Daoy (cell line): ENCODE results near the gene SLC22A13. TPM values are rescaled to one million over a fixed set of nuclear protein-coding genes. Genes with fewer than 3 reads are reported as not detected.
"Not testable (repeated sequence)": the region's sequence is repeated elsewhere in the genome, so short reads cannot be mapped to it uniquely, and the experiment has no call there.

Source experiments
- DNase-seq: peaks from one replicate; pipeline ENCODE4 v3.0.0-alpha.2; 2015; ENCODE audit warnings: low read depth
- total RNA-seq: library from RNA; depleted of rRNA; stranded (reverse); fragments of >200 nt; shearing (Covaris generic); gene quantifications from 2 replicates; pipeline ENCODE4 v1.2.3, GENCODE V29; 2014; rRNA removed

The SLC22A13 gene, protein sequence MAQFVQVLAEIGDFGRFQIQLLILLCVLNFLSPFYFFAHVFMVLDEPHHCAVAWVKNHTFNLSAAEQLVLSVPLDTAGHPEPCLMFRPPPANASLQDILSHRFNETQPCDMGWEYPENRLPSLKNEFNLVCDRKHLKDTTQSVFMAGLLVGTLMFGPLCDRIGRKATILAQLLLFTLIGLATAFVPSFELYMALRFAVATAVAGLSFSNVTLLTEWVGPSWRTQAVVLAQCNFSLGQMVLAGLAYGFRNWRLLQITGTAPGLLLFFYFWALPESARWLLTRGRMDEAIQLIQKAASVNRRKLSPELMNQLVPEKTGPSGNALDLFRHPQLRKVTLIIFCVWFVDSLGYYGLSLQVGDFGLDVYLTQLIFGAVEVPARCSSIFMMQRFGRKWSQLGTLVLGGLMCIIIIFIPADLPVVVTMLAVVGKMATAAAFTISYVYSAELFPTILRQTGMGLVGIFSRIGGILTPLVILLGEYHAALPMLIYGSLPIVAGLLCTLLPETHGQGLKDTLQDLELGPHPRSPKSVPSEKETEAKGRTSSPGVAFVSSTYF
- total RNA-seq = 0.91 TPM in 1 of 2 replicates, not detected in the other

DNA sequence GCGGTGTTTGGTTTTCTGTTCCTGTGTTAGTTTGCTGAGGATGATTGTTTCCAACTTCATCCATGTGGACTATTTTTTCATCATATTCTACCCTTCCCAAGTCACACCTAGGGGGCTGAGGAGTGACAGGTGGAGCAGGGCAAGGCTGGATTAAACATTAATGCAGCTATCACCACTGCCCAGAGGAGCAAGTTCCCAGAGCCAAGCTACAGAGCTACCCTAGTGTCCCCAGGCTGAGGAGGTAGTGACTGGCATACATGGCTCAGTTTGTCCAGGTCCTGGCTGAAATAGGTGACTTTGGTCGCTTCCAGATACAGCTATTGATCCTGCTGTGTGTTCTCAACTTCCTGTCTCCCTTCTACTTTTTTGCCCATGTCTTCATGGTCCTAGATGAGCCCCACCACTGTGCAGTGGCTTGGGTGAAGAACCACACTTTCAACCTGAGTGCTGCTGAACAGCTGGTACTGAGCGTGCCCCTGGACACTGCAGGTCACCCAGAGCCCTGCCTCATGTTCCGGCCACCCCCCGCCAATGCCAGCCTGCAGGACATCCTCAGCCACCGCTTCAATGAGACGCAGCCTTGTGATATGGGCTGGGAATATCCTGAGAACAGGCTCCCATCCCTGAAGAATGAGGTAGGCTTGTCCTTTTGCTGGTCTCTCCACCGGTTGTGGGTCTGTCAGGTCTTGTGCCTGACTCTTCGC, at the start of gene SLC22A13:
Gene SLC22A13, plus strand, starts transcription at position 209 of the 704 bp plus-strand sequence. Its CDS starts 49 bp downstream, at position 258.
- DNase-seq = no peak

GRCh38 chr3:38219609-38220197, 45.9 kb upstream of the SLC22A13 start:
- no peak for DNase-seq

GRCh38 chr3:38221005-38221404, 44.6 kb upstream of the SLC22A13 start:
- DNase-seq = no peak

GRCh38 chr3:38222032-38222634, 43.5 kb upstream of the SLC22A13 start:
- DNase-seq = no peak

GRCh38 chr3:38224357-38224756, 41.3 kb upstream of the SLC22A13 start:
- no peak for DNase-seq

GRCh38 chr3:38226273-38226672, 39.3 kb upstream of the SLC22A13 start:
- no peak for DNase-seq

DNA sequence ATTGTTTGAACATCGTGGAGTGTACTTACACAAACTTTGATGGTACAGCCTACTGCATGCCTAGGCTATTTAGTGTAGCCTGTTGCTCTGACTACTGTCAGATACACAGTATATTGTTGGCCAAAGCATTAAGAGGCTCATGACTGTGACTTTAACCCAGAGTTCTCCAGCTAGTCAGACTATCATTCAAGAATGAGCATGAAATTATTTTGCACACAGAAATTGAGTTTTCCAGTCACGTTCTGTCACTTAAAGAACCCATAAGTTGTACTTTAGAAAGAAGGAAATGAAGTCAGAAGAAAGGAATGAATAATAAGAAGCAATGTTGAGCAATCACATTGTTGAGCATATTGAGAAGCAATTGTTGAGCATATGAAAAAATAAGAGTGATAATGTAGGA, 37.6 kb upstream of the SLC22A13 start:
- DNase-seq = no peak

DNA sequence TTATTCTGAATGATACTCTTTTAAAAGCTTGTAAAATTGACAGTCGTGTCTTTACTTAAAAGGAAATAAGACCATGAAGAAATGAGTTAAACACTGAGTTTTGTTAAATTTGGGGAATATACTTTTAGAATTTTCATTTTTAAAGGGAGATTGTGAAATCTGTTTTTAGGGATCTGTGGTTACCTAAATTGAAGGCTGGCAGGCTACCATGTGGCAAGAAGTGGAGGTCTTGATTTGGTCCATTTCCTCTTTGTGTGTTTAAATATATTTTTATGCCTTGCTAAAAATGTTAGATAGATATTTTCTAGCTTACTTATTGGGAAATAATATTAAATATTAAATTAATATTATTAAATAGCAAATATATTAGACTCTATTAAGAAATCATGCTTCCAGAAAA, 36.6 kb upstream of the SLC22A13 start:
- DNase-seq = no peak

GRCh38 chr3:38232701-38233100, 32.9 kb upstream of the SLC22A13 start:
- no peak for DNase-seq

- no peak for DNase-seq
Observed at GRCh38 chr3:38235466-38235865, 30.1 kb upstream of the SLC22A13 start.

DNA sequence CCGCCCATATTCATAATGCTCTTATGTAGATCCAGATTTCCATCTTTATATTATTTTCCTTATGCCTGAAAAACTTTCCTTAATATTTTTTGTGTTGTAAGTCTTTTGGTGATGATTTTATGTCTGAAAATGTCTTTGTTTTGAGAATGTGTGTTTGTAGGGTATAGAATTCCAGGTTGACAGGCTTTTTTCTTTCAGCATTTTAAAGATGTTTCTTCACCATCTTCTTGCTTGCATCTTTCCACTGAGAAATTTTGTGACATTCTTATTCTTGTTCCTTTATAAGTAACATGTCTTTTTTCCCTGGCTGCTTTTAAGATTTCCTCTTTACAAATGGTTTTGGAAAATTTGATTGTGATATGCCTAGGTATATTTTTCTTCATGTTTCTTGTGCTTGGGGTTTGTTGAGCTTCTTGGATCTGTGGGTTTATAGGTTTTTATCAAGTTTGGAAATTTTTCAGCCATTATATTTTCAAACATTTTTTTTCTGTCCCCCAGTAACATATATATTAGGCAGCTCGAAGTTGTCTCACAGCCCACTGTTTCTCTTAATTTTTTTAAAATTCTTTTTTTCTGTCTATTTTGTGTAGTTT, 27.1 kb upstream of the SLC22A13 start:
- no peak for DNase-seq

DNA sequence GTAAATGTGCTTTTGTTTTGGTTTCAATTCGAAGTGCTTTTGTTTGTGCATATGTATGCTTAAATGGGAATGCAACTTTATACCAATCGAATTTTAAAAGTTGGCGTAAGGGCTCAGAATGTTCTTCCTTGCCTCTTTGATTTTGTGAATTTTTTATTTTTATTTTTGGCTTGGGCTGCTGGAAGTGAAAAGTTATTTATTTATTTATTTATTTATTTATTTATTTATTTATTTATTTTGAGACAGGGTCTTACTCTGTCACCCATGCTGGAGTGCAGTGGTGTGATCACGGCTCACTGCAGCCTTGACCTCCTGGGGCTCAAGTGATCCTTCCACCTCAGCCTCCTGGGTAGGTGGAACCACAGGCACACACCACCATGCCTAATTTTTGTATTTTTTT, 22.8 kb upstream of the SLC22A13 start:
- not testable (repeated sequence) for DNase-seq

DNA sequence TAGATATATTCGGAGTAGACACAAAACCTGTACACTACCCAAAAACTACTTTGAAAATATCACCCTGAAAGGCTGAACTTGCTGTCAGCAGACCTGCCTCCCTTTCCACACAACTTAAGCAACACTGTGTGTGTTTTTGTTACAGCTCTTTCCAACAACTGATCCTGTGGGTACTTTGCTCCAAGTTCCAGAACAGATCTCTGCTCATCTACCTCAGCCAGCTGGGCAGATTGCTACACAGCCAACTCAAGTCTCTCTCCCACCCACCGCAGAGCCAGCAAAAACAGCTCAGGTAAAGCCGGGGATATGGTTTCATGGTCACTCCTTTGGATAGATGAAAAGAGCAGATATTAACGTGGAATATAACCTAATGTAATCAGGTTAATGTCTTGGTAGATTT, 19.7 kb upstream of the SLC22A13 start:
- no peak for DNase-seq

- peak; percentile 75 for DNase-seq
Observed at GRCh38 chr3:38247366-38248035, 18.1 kb upstream of the SLC22A13 start.

GRCh38 chr3:38250198-38250597, 15.4 kb upstream of the SLC22A13 start:
- no peak for DNase-seq

GRCh38 chr3:38251197-38251596, 14.4 kb upstream of the SLC22A13 start:
- DNase-seq = no peak

DNA sequence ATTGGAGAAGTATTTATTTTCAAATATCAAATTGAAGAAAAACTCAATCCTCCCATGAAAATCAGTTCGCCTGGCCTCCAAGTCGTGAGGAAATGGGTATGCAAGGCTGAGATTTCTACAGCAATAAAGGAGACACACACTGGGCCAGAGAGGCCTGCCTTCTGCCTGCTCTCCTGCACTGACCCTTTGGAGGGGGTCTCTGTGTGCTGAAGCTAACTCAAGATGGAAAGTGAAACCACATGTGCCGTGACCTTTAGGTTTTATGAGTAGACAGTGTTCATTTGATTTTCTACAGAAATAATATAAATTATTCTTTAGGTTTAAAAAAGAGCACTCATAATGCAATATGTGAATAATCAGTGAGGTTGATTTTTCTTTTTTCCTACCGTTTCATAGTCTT, 11.9 kb upstream of the SLC22A13 start:
- no peak for DNase-seq

GRCh38 chr3:38254872-38255271, 10.7 kb upstream of the SLC22A13 start:
- no peak for DNase-seq

GRCh38 chr3:38255627-38256026, 10.0 kb upstream of the SLC22A13 start:
- DNase-seq = no peak

- no peak for DNase-seq
Observed at GRCh38 chr3:38257583-38257982, 8.0 kb upstream of the SLC22A13 start.

GRCh38 chr3:38260474-38260873, 5.1 kb upstream of the SLC22A13 start:
- no peak for DNase-seq
